Astrocyte (in vitro differentiated cells and primary cell): ENCODE data around the gene HIPK1. TPM values are rescaled to one million over a fixed set of nuclear protein-coding genes. Genes with fewer than 3 reads are reported as not detected.

Experiments
- DNase-seq: peaks from one replicate; pipeline ENCODE4 v3.0.0-alpha.2; 2010; ENCODE audit warnings: low read depth
- FAIRE-seq: peaks from 2 replicates; lab custom pipeline; 2011; peaks lifted over from hg19 to GRCh38; lab: Jason Lieb, UNC
- H2AFZ ChIP-seq: 2 replicates; pipeline ENCODE4 v1.6.0; 2012; ENCODE audit warnings: low read depth, low read length, inconsistent platforms
- H3K27ac ChIP-seq: 2 replicates; pipeline ENCODE4 v1.5.1; 2011; ENCODE audit warnings: low read depth, low read length, inconsistent platforms
- H3K27me3 ChIP-seq: 2 replicates; pipeline ENCODE4 v1.6.0; 2011; ENCODE audit warnings: low read length, inconsistent platforms; ENCODE audit not compliant: insufficient read depth
- H3K36me3 ChIP-seq: 2 replicates; pipeline ENCODE4 v1.5.1; 2011; ENCODE audit warnings: low read length, inconsistent platforms; ENCODE audit not compliant: insufficient read depth
- H3K4me1 ChIP-seq: 2 replicates; pipeline ENCODE4 v1.5.1; 2011; ENCODE audit warnings: low read length, inconsistent platforms; ENCODE audit not compliant: insufficient read depth
- H3K4me2 ChIP-seq: 2 replicates; pipeline ENCODE4 v1.6.0; 2012; ENCODE audit warnings: low read length, inconsistent platforms
- H3K4me3 ChIP-seq: 2 replicates; pipeline ENCODE4 v1.5.1; 2011; ENCODE audit warnings: low read depth, mild to moderate bottlenecking, low read length, inconsistent platforms; ENCODE audit not compliant: insufficient read depth
- H3K79me2 ChIP-seq: 2 replicates; pipeline ENCODE4 v1.6.0; 2012; ENCODE audit warnings: mild to moderate bottlenecking, low read length, inconsistent platforms; ENCODE audit not compliant: insufficient read depth
- H3K9ac ChIP-seq: 2 replicates; pipeline ENCODE4 v1.6.0; 2012; ENCODE audit warnings: mild to moderate bottlenecking, low read length, inconsistent platforms
- H3K9me3 ChIP-seq: 2 replicates; pipeline ENCODE4 v1.5.1; 2012; ENCODE audit warnings: low read depth, mild to moderate bottlenecking, low read length, inconsistent platforms; ENCODE audit not compliant: insufficient read depth
- H4K20me1 ChIP-seq: 2 replicates; pipeline ENCODE4 v1.6.0; 2012; ENCODE audit warnings: low read length, inconsistent platforms; ENCODE audit not compliant: insufficient read depth
- H3K27ac Mint-ChIP-seq: one replicate; pipeline ENCODE4 v1.8.0; 2021; ENCODE audit warnings: mild to moderate bottlenecking, mixed read lengths; ENCODE audit not compliant: unreplicated experiment
- H3K27me3 Mint-ChIP-seq: one replicate; pipeline ENCODE4 v1.8.0; 2021; ENCODE audit warnings: low read depth, mixed read lengths; ENCODE audit not compliant: unreplicated experiment
- H3K36me3 Mint-ChIP-seq: one replicate; pipeline ENCODE4 v1.8.0; 2021; ENCODE audit warnings: low read depth, mixed read lengths; ENCODE audit not compliant: unreplicated experiment
- H3K4me1 Mint-ChIP-seq: one replicate; pipeline ENCODE4 v1.8.0; 2021; ENCODE audit warnings: low read depth, mixed read lengths; ENCODE audit not compliant: unreplicated experiment
- H3K4me3 Mint-ChIP-seq: one replicate; pipeline ENCODE4 v1.8.0; 2021; ENCODE audit warnings: mild to moderate bottlenecking, moderate library complexity, mixed read lengths; ENCODE audit not compliant: unreplicated experiment
- H3K9me3 Mint-ChIP-seq: one replicate; pipeline ENCODE4 v1.8.0; 2021; ENCODE audit warnings: mild to moderate bottlenecking, mixed read lengths; ENCODE audit not compliant: unreplicated experiment
- CTCF ChIP-seq: IDR thresholded peaks from 2 replicates; pipeline ENCODE4 v1.5.1; 2011; ENCODE audit warnings: low read depth, mild to moderate bottlenecking, inconsistent platforms, low read length, moderate library complexity; ENCODE audit not compliant: insufficient read depth
- EZH2 ChIP-seq: IDR thresholded peaks from 2 replicates; pipeline ENCODE4 v1.6.1; 2012; ENCODE audit warnings: mild to moderate bottlenecking, low read length, inconsistent platforms; ENCODE audit not compliant: insufficient read depth
- total RNA-seq: library from RNA; stranded (reverse); gene quantifications from 2 replicates; pipeline ENCODE4 v1.2.1, GENCODE V29; 2021

Gene HIPK1
- total RNA-seq, 1 donor from 2014 or later = 55.4 TPM

GRCh38 chr1:113965703-113966412 is 36.7 kb downstream of the HIPK1 start:
- Histone ChIP-seq H3K36me3 (peaks cover 37% of the 10 kb centered on the region), H3K27me3 (no peaks in the 10 kb centered on the region), H3K79me2 (no peaks in the 10 kb centered on the region), H3K4me1 (no peaks in the 10 kb centered on the region), H3K4me2 (no peak overlapping the region), H3K9ac (no peak overlapping the region), H3K9me3 (no peaks in the 10 kb centered on the region), H3K4me3 (no peak overlapping the region), H4K20me1 (no peaks in the 10 kb centered on the region), H3K27ac (no peak overlapping the region), H2AFZ (no peak overlapping the region)
- DNase-seq (peak; percentile 10), FAIRE-seq (no peak)
- Mint-ChIP-seq H3K27me3 (no peaks in the 10 kb centered on the region), H3K36me3 (peaks cover 21% of the 10 kb centered on the region), H3K4me1 (no peaks in the 10 kb centered on the region), H3K27ac (no peak overlapping the region), H3K9me3 (no peaks in the 10 kb centered on the region), H3K4me3 (no peak overlapping the region)
- TF ChIP-seq EZH2 = no peak
- TF ChIP-seq CTCF = no peak

GRCh38 chr1:113972954-113973353 is 43.8 kb downstream of the HIPK1 start:
- Mint-ChIP-seq H3K27me3 (no peaks in the 10 kb centered on the region), H3K36me3 (peaks cover 18% of the 10 kb centered on the region), H3K27ac (no peak overlapping the region), H3K4me1 (peaks cover 26% of the 10 kb centered on the region), H3K9me3 (no peaks in the 10 kb centered on the region), H3K4me3 (no peak overlapping the region)
- Histone ChIP-seq H3K27me3 (no peaks in the 10 kb centered on the region), H3K9ac (no peak overlapping the region), H2AFZ (no peak overlapping the region), H3K27ac (no peak overlapping the region), H3K4me1 (peaks cover 13% of the 10 kb centered on the region), H3K79me2 (no peaks in the 10 kb centered on the region), H3K9me3 (no peaks in the 10 kb centered on the region), H4K20me1 (no peaks in the 10 kb centered on the region), H3K36me3 (peaks cover 32% of the 10 kb centered on the region), H3K4me2 (no peak overlapping the region), H3K4me3 (no peak overlapping the region)
- DNase-seq (no peak), FAIRE-seq (no peak)
- TF ChIP-seq EZH2 (no peak), CTCF (no peak)
